Upper lobe of left lung (tissue), 4 donors: ENCODE data around the gene CCN2.

Experiments used
- POLR2A ChIP-seq, 4 donors: fragments of 450-650 bp; IDR thresholded peaks; one replicate each; pipeline ENCODE4 v1.5.1; 2016 to 2017; ENCODE audit warnings: antibody characterized with exemption in 4 of 4, mild to moderate bottlenecking in 2 of 4
- POLR2AphosphoS5 ChIP-seq, 2 donors: sonication (generic); formaldehyde crosslinking; IDR thresholded peaks; one replicate each; pipeline ENCODE4 v1.5.1; 2017; ENCODE audit warnings: antibody characterized with exemption in 2 of 2

GRCh38 chr6:131995917-131996316, 44.7 kb upstream of the CCN2 start:
- TF ChIP-seq POLR2AphosphoS5 (IDR thresholded peaks at IDR 0.05) (no peak), POLR2A (IDR thresholded peaks at IDR 0.05) (no peak)
